Retinal pigment epithelial cell (primary cell): ENCODE data around the gene GUCY2C.

Source experiments
- DNase-seq: peaks from one replicate; pipeline ENCODE4 v3.0.0-alpha.2; 2010; ENCODE audit warnings: low read depth
- H3K4me3 ChIP-seq: 2 replicates; pipeline ENCODE4 v1.5.1; 2011; ENCODE audit warnings: mild to moderate bottlenecking, low read length, control low read depth, moderate library complexity
- CTCF ChIP-seq: conservative IDR thresholded peaks from 2 replicates; pipeline ENCODE4 v1.5.1; 2011; ENCODE audit warnings: low read depth, low read length, control low read depth, inconsistent platforms

The GUCY2C gene

GRCh38 chr12:14577344-14577743 lies 119.1 kb downstream of the GUCY2C start:
- H3K4me3 ChIP-seq: no peak overlapping the region
- TF ChIP-seq CTCF: no peak
- no peak for DNase-seq

GRCh38 chr12:14576896-14577295 lies 119.5 kb downstream of the GUCY2C start:
- TF ChIP-seq CTCF: no peak
- no peak for DNase-seq
- H3K4me3 ChIP-seq: no peak overlapping the region

GRCh38 chr12:14575585-14575984 lies 120.8 kb downstream of the GUCY2C start:
- no peak for DNase-seq
- no peak overlapping the region for H3K4me3 ChIP-seq
- TF ChIP-seq CTCF: no peak

- DNase-seq: no peak
- no peak for TF ChIP-seq CTCF
- no peak overlapping the region for H3K4me3 ChIP-seq
These were observed 123.3 kb downstream of the GUCY2C start for GRCh38 chr12:14573118-14573517.

GRCh38 chr12:14572401-14572800 lies 124.0 kb downstream of the GUCY2C start:
- TF ChIP-seq CTCF: no peak
- no peak for DNase-seq
- no peak overlapping the region for H3K4me3 ChIP-seq

- no peak overlapping the region for H3K4me3 ChIP-seq
- TF ChIP-seq CTCF: no peak
- DNase-seq: no peak
These were observed 124.6 kb downstream of the GUCY2C start for GRCh38 chr12:14571779-14572178.

GRCh38 chr12:14570231-14570630 lies 126.2 kb downstream of the GUCY2C start:
- no peak for TF ChIP-seq CTCF
- DNase-seq: no peak
- H3K4me3 ChIP-seq: no peak overlapping the region
